ENCODE data around the gene PNPLA8. TPM values are rescaled to one million over a fixed set of nuclear protein-coding genes. Genes with fewer than 3 reads are reported as not detected.
A peak's percentile ranks its signal among the peaks of the same experiment; 100 is the strongest.
"Not testable (repeated sequence)": the region's sequence is repeated elsewhere in the genome, so short reads cannot be mapped to it uniquely, and the experiment has no call there.

Gene PNPLA8
- total RNA-seq, 8 experiments from 2014 or later = 22.9 to 62.1 (median 37.0) TPM

- 50 to 100% (median 76%) methylated on average over 1 to 2 of the region's 2 CpGs for WGBS, 10 experiments
- peak in 1 of 8 experiments; percentile 33 for ATAC-seq (replicated peaks in 6 of 8)
- not testable (repeated sequence) for H3K27ac ChIP-seq
These were observed 22.4 kb upstream of the PNPLA8 start for GRCh38 chr7:108548141-108548896.

GRCh38 chr7:108541478-108541877, 15.5 kb upstream of the PNPLA8 start:
- in situ Hi-C loops (cut with MboI; ENCODE audit: low pct_unique_long_range_greater_than_20kb in 2 of 9, low sequenced_read_pairs in 9 of 9, unreplicated experiment in 9 of 9) = no loop called here
- 16 to 70% (median 46%) methylated on average over 1 to 2 of the region's 2 CpGs for WGBS, 10 experiments
- Histone ChIP-seq H3K4me1 (replicated peaks in 1 of 2) (no peaks in the 10 kb centered on the region), H3K27ac (no peak overlapping the region), H3K4me3 (no peak overlapping the region)
- ATAC-seq (replicated peaks in 6 of 8) = no peak

More at GRCh38 chr7:108548141-108548896, 22.4 kb upstream of the PNPLA8 start:
- in situ Hi-C loops (cut with MboI; ENCODE audit: low pct_unique_long_range_greater_than_20kb in 2 of 9, low sequenced_read_pairs in 9 of 9, unreplicated experiment in 9 of 9); H3K4me1 ChIP-seq (replicated peaks in 1 of 2); H3K4me3 ChIP-seq: not testable (repeated sequence)

GRCh38 chr7:108538685-108539084, 12.8 kb upstream of the PNPLA8 start:
- in situ Hi-C loops (cut with MboI; ENCODE audit: low pct_unique_long_range_greater_than_20kb in 2 of 9, low sequenced_read_pairs in 9 of 9, unreplicated experiment in 9 of 9); H3K4me3 ChIP-seq; H3K4me1 ChIP-seq (replicated peaks in 1 of 2); H3K27ac ChIP-seq; ATAC-seq (replicated peaks in 6 of 8): not testable (repeated sequence)
- 50 to 100% (median 89%) methylated on average over 1 to 3 of the region's 4 CpGs; no CpG with 5 or more reads in 6 of the 10 experiments for WGBS, 10 experiments

GRCh38 chr7:108538236-108538635, 12.3 kb upstream of the PNPLA8 start:
- 0 to 94% (median 38%) methylated on average over 1 to 2 of the region's 2 CpGs; no CpG with 5 or more reads in 3 of the 10 experiments for WGBS, 10 experiments
- H3K4me1 ChIP-seq (replicated peaks in 1 of 2); H3K4me3 ChIP-seq; H3K27ac ChIP-seq; in situ Hi-C loops (cut with MboI; ENCODE audit: low pct_unique_long_range_greater_than_20kb in 2 of 9, low sequenced_read_pairs in 9 of 9, unreplicated experiment in 9 of 9): not testable (repeated sequence)
- ATAC-seq (replicated peaks in 6 of 8) = peak in 2 of 8 experiments; percentile 58 to 90

GRCh38 chr7:108537229-108537628, 11.3 kb upstream of the PNPLA8 start:
- no peak for ATAC-seq (replicated peaks in 6 of 8)
- Histone ChIP-seq H3K4me3 (no peak overlapping the region), H3K27ac (no peak overlapping the region), H3K4me1 (replicated peaks in 1 of 2) (no peaks in the 10 kb centered on the region)
- in situ Hi-C loops (cut with MboI; ENCODE audit: low pct_unique_long_range_greater_than_20kb in 2 of 9, low sequenced_read_pairs in 9 of 9, unreplicated experiment in 9 of 9) = no loop called here
- 50 to 94% (median 83%) methylated on average over 1 to 2 of the region's 2 CpGs; no CpG with 5 or more reads in 4 of the 10 experiments for WGBS, 10 experiments

- H3K4me3 ChIP-seq = no peak overlapping the region
- H3K4me1 ChIP-seq (replicated peaks in 1 of 2) = no peaks in the 10 kb centered on the region
- no peak overlapping the region for H3K27ac ChIP-seq
- 25 to 100% (median 67%) methylated on average over 1 of the region's 1 CpG; no CpG with 5 or more reads in 1 of the 10 experiments for WGBS, 10 experiments
- in situ Hi-C loops (cut with MboI; ENCODE audit: low pct_unique_long_range_greater_than_20kb in 2 of 9, low sequenced_read_pairs in 9 of 9, unreplicated experiment in 9 of 9) = no loop called here
- ATAC-seq (replicated peaks in 6 of 8) = no peak
These were observed 9.8 kb upstream of the PNPLA8 start for GRCh38 chr7:108535744-108536143.

- Histone ChIP-seq H3K27ac (no peak overlapping the region), H3K4me3 (no peak overlapping the region), H3K4me1 (replicated peaks in 1 of 2) (no peaks in the 10 kb centered on the region)
- WGBS, 10 experiments = 46 to 100% (median 76%) methylated on average over 2 to 5 of the region's 5 CpGs
- in situ Hi-C loops (cut with MboI; ENCODE audit: low pct_unique_long_range_greater_than_20kb in 2 of 9, low sequenced_read_pairs in 9 of 9, unreplicated experiment in 9 of 9) = no loop called here
- ATAC-seq (replicated peaks in 6 of 8) = no peak
These were observed 9.3 kb upstream of the PNPLA8 start for GRCh38 chr7:108535257-108535656.

- 75 to 100% (median 94%) methylated on average over 1 to 3 of the region's 3 CpGs; no CpG with 5 or more reads in 1 of the 10 experiments for WGBS, 10 experiments
- in situ Hi-C loops (cut with MboI; ENCODE audit: low pct_unique_long_range_greater_than_20kb in 2 of 9, low sequenced_read_pairs in 9 of 9, unreplicated experiment in 9 of 9) = no loop called here
- Histone ChIP-seq H3K4me1 (replicated peaks in 1 of 2) (no peaks in the 10 kb centered on the region), H3K27ac (no peak overlapping the region), H3K4me3 (no peak overlapping the region)
- ATAC-seq (replicated peaks in 6 of 8) = no peak
These were observed 7.8 kb upstream of the PNPLA8 start for GRCh38 chr7:108533712-108534111.

- no peak overlapping the region for H3K4me3 ChIP-seq
- H3K4me1 ChIP-seq (replicated peaks in 1 of 2) = peaks cover 4 to 12% of the 10 kb centered on the region in 2 donors
- in situ Hi-C loops (cut with MboI; ENCODE audit: low pct_unique_long_range_greater_than_20kb in 2 of 9, low sequenced_read_pairs in 9 of 9, unreplicated experiment in 9 of 9) = no loop called here
- H3K27ac ChIP-seq = no peak overlapping the region
- ATAC-seq (replicated peaks in 6 of 8) = no peak
- 72 to 100% (median 90%) methylated on average over 1 to 3 of the region's 3 CpGs; no CpG with 5 or more reads in 3 of the 10 experiments for WGBS, 10 experiments
These were observed 3.4 kb upstream of the PNPLA8 start for GRCh38 chr7:108529341-108529740.

GRCh38 chr7:108528183-108528712, 2.3 kb upstream of the PNPLA8 start:
- ATAC-seq (replicated peaks in 6 of 8) = no peak

GRCh38 chr7:108526768-108527017, 758 bp upstream of the PNPLA8 start:
- 0 to 40% (median 0%) methylated on average over 1 to 3 of the region's 3 CpGs; no CpG with 5 or more reads in 3 of the 10 experiments for WGBS, 10 experiments
- H3K4me1 ChIP-seq (replicated peaks in 1 of 2) = peaks cover 14 to 23% of the 10 kb centered on the region in 2 donors
- peak overlapping the region; percentile 73 to 85 for H3K27ac ChIP-seq
- in situ Hi-C loops (cut with MboI; ENCODE audit: low pct_unique_long_range_greater_than_20kb in 2 of 9, low sequenced_read_pairs in 9 of 9, unreplicated experiment in 9 of 9) = no loop called here
- peak overlapping the region; percentile 57 to 86 (median 76) for H3K4me3 ChIP-seq
- ATAC-seq (replicated peaks in 6 of 8) = no peak

More at GRCh38 chr7:108528183-108528712, 2.3 kb upstream of the PNPLA8 start:
- no peak overlapping the region for H3K4me3 ChIP-seq
- no peak overlapping the region for H3K27ac ChIP-seq
- in situ Hi-C loops (cut with MboI; ENCODE audit: low pct_unique_long_range_greater_than_20kb in 2 of 9, low sequenced_read_pairs in 9 of 9, unreplicated experiment in 9 of 9) = no loop called here
- 81 to 100% (median 97%) methylated on average over 3 to 6 of the region's 6 CpGs for WGBS, 10 experiments
- peaks cover 12 to 21% of the 10 kb centered on the region in 2 donors for H3K4me1 ChIP-seq (replicated peaks in 1 of 2)

- ATAC-seq (replicated peaks in 6 of 8) = peak; percentile 45 to 75 (median 52)
- in situ Hi-C loops (cut with MboI; ENCODE audit: low pct_unique_long_range_greater_than_20kb in 2 of 9, low sequenced_read_pairs in 9 of 9, unreplicated experiment in 9 of 9) = no loop called here
- 0% methylated on average over 1 to 8 of the region's 22 CpGs; no CpG with 5 or more reads in 3 of the 10 experiments for WGBS, 10 experiments
- Histone ChIP-seq H3K4me3 (peak overlapping the region; percentile 57 to 86 (median 76)), H3K4me1 (replicated peaks in 1 of 2) (peaks cover 14 to 23% of the 10 kb centered on the region in 2 donors), H3K27ac (peak overlapping the region; percentile 88 to 91)
These were observed 479 bp downstream of the PNPLA8 start for GRCh38 chr7:108525327-108525984.

- Histone ChIP-seq H3K4me1 (replicated peaks in 1 of 2) (peaks cover 14 to 23% of the 10 kb centered on the region in 2 donors), H3K4me3 (no peak overlapping the region), H3K27ac (no peak overlapping the region)
- 81 to 100% (median 89%) methylated on average over 1 to 2 of the region's 2 CpGs; no CpG with 5 or more reads in 2 of the 10 experiments for WGBS, 10 experiments
- ATAC-seq (replicated peaks in 6 of 8) = no peak
- in situ Hi-C loops (cut with MboI; ENCODE audit: low pct_unique_long_range_greater_than_20kb in 2 of 9, low sequenced_read_pairs in 9 of 9, unreplicated experiment in 9 of 9) = no loop called here
These were observed 3.2 kb downstream of the PNPLA8 start for GRCh38 chr7:108522780-108523179.
